Camera-type eye (tissue), 1 donor: Measurements from ENCODE around the gene AKNAD1. TPM values are rescaled to one million over a fixed set of nuclear protein-coding genes. Genes with fewer than 3 reads are reported as not detected.

ENCODE experiments used
- total RNA-seq: library from RNA; depleted of rRNA; stranded (reverse); fragments of >200 nt; gene quantifications from one replicate; pipeline ENCODE4 v1.2.3, GENCODE V29; 2014

AKNAD1 gene
- 0.16 TPM for total RNA-seq

GRCh38 chr1:108856994-108857393 is at the start of gene AKNAD1:
Gene AKNAD1, minus strand, starts transcription at chr1:108857094. Its CDS starts 4,430 bp downstream, at chr1:108852664.

Other genes starting within 250 kb of the AKNAD1 start
- gene HENMT1, start 196.0 kb downstream of the AKNAD1 start, total RNA-seq = 8.1 TPM
- gene PRPF38B, start 164.8 kb downstream of the AKNAD1 start, total RNA-seq = 23.1 TPM
- not detected for gene FNDC7, start 144.2 kb downstream of the AKNAD1 start, total RNA-seq
- gene STXBP3, start 110.4 kb downstream of the AKNAD1 start, total RNA-seq = 118 TPM
- 35.1 TPM for gene GPSM2, start 19.9 kb upstream of the AKNAD1 start, total RNA-seq
- gene CLCC1, start 106.4 kb upstream of the AKNAD1 start, total RNA-seq = 49.7 TPM
- gene WDR47, start 185.0 kb upstream of the AKNAD1 start, total RNA-seq = 46.0 TPM
- 46.1 TPM for gene TAF13, start 218.9 kb upstream of the AKNAD1 start, total RNA-seq
- 38.5 TPM for gene TMEM167B, start 233.7 kb upstream of the AKNAD1 start, total RNA-seq